CD4-positive, alpha-beta T cell treated with Interferon gamma for 1 hour (primary cell): ENCODE results near the gene ZCCHC24.
"Not testable (repeated sequence)": the region's sequence is repeated elsewhere in the genome, so short reads cannot be mapped to it uniquely, and the experiment has no call there.

Experiments used
- DNase-seq: peaks from one replicate; pipeline ENCODE4 v3.0.0-alpha.2; 2020

Gene ZCCHC24

GRCh38 chr10:79472449-79472848 lies 27.0 kb upstream of the ZCCHC24 start:
- no peak for DNase-seq

- no peak for DNase-seq
Measured at GRCh38 chr10:79471776-79472175, 26.4 kb upstream of the ZCCHC24 start.

- no peak for DNase-seq
Measured at GRCh38 chr10:79470096-79470495, 24.7 kb upstream of the ZCCHC24 start.

GRCh38 chr10:79468841-79469585 lies 23.6 kb upstream of the ZCCHC24 start:
- no peak for DNase-seq

- no peak for DNase-seq
Measured at GRCh38 chr10:79468015-79468560, 22.7 kb upstream of the ZCCHC24 start.

- DNase-seq, result no peak
Measured at GRCh38 chr10:79465341-79465740, 19.9 kb upstream of the ZCCHC24 start.

GRCh38 chr10:79463578-79464496 lies 18.4 kb upstream of the ZCCHC24 start:
- DNase-seq, result no peak

GRCh38 chr10:79460687-79461086 lies 15.3 kb upstream of the ZCCHC24 start:
- no peak for DNase-seq

GRCh38 chr10:79459243-79459642 lies 13.8 kb upstream of the ZCCHC24 start:
- no peak for DNase-seq

GRCh38 chr10:79458483-79458882 lies 13.1 kb upstream of the ZCCHC24 start:
- DNase-seq, result no peak

- no peak for DNase-seq
Measured at GRCh38 chr10:79457256-79457785, 11.9 kb upstream of the ZCCHC24 start.

GRCh38 chr10:79454259-79454658 lies 8.8 kb upstream of the ZCCHC24 start:
- no peak for DNase-seq

GRCh38 chr10:79453392-79453791 lies 8.0 kb upstream of the ZCCHC24 start:
- DNase-seq, result no peak

- DNase-seq, result no peak
Measured at GRCh38 chr10:79452174-79452611, 6.8 kb upstream of the ZCCHC24 start.

- no peak for DNase-seq
Measured at GRCh38 chr10:79451046-79451699, 5.7 kb upstream of the ZCCHC24 start.

GRCh38 chr10:79449181-79450146 lies 4.0 kb upstream of the ZCCHC24 start:
- DNase-seq, result no peak

GRCh38 chr10:79448732-79449049 lies 3.3 kb upstream of the ZCCHC24 start:
- no peak for DNase-seq

- DNase-seq, result no peak
Measured at GRCh38 chr10:79447911-79448731, 2.7 kb upstream of the ZCCHC24 start.

- not testable (repeated sequence) for DNase-seq
Measured at GRCh38 chr10:79447249-79447648, 1.8 kb upstream of the ZCCHC24 start.

- DNase-seq, result no peak
Measured at GRCh38 chr10:79446758-79447084, 1.3 kb upstream of the ZCCHC24 start.
